ENCODE data around the gene PTPN18. TPM values are rescaled to one million over a fixed set of nuclear protein-coding genes. Genes with fewer than 3 reads are reported as not detected.

Gene PTPN18
- total and polyA plus RNA-seq, 2 donors (not counting 1 experiment from before 2014, with no cell fraction given) = 9.6 to 18.1 TPM

- H3K27me3 ChIP-seq (ENCODE audit: control insufficient read depth, insufficient read depth, low read length) = no peaks in the 10 kb centered on the region
- H3K9me3 ChIP-seq (ENCODE audit: control insufficient read depth, insufficient read depth, low read depth, low read length) = no peaks in the 10 kb centered on the region
- no peaks in the 10 kb centered on the region for H4K20me1 ChIP-seq (ENCODE audit: control insufficient read depth, extremely low read depth, insufficient read depth, low read length)
- H2AFZ ChIP-seq (ENCODE audit: low read length) = no peak overlapping the region
- H3K9ac ChIP-seq (ENCODE audit: insufficient read depth, low read length) = no peak overlapping the region
- no peaks in the 10 kb centered on the region for H3K4me1 ChIP-seq (ENCODE audit: control insufficient read depth, extremely low read depth, insufficient read depth, low read length)
- no peak for DNase-seq (ENCODE audit: low read depth in 2 of 2)
- H3K4me3 ChIP-seq (replicated peaks in 1 of 4; ENCODE audit: control extremely low read depth in 1 of 4, insufficient read depth in 1 of 4, low read depth in 3 of 4, low read length in 4 of 4) = no peak overlapping the region
- H3K36me3 ChIP-seq (ENCODE audit: control insufficient read depth, insufficient read depth, low read length) = peaks cover 3% of the 10 kb centered on the region
- no peak for TF ChIP-seq CTCF (conservative IDR thresholded peaks at IDR 0.05 in 1 of 2, IDR thresholded peaks at IDR 0.05 in 1 of 2; ENCODE audit: low read depth in 1 of 2, low read length in 2 of 2)
- no peak for TF ChIP-seq EZH2 (IDR thresholded peaks at IDR 0.05; ENCODE audit: low read length, missing control alignments)
- H3K79me2 ChIP-seq (ENCODE audit: control insufficient read depth, insufficient read depth, low read length) = no peaks in the 10 kb centered on the region
- no peak overlapping the region for H3K27ac ChIP-seq (ENCODE audit: insufficient read depth, low read length)
- H3K4me2 ChIP-seq (ENCODE audit: extremely low read depth, insufficient read depth, low read length) = no peak overlapping the region
These were observed 10.1 kb downstream of the PTPN18 start for GRCh38 chr2:130365963-130366362.

GRCh38 chr2:130366720-130367119 is 10.9 kb downstream of the PTPN18 start:
- Histone ChIP-seq H3K4me3 (replicated peaks in 1 of 4; ENCODE audit: control extremely low read depth in 1 of 4, insufficient read depth in 1 of 4, low read depth in 3 of 4, low read length in 4 of 4) (no peak overlapping the region), H3K27me3 (ENCODE audit: control insufficient read depth, insufficient read depth, low read length) (no peaks in the 10 kb centered on the region), H2AFZ (ENCODE audit: low read length) (no peak overlapping the region), H4K20me1 (ENCODE audit: control insufficient read depth, extremely low read depth, insufficient read depth, low read length) (no peaks in the 10 kb centered on the region), H3K9me3 (ENCODE audit: control insufficient read depth, insufficient read depth, low read depth, low read length) (no peaks in the 10 kb centered on the region), H3K36me3 (ENCODE audit: control insufficient read depth, insufficient read depth, low read length) (peaks cover 5% of the 10 kb centered on the region), H3K4me1 (ENCODE audit: control insufficient read depth, extremely low read depth, insufficient read depth, low read length) (peaks cover 3% of the 10 kb centered on the region), H3K79me2 (ENCODE audit: control insufficient read depth, insufficient read depth, low read length) (peaks cover 4% of the 10 kb centered on the region), H3K9ac (ENCODE audit: insufficient read depth, low read length) (no peak overlapping the region), H3K27ac (ENCODE audit: insufficient read depth, low read length) (no peak overlapping the region), H3K4me2 (ENCODE audit: extremely low read depth, insufficient read depth, low read length) (no peak overlapping the region)
- TF ChIP-seq EZH2 (IDR thresholded peaks at IDR 0.05; ENCODE audit: low read length, missing control alignments) (no peak), CTCF (conservative IDR thresholded peaks at IDR 0.05 in 1 of 2, IDR thresholded peaks at IDR 0.05 in 1 of 2; ENCODE audit: low read depth in 1 of 2, low read length in 2 of 2) (no peak)
- DNase-seq (ENCODE audit: low read depth in 2 of 2) = no peak

GRCh38 chr2:130368786-130369185 is 12.9 kb downstream of the PTPN18 start:
- peaks cover 19% of the 10 kb centered on the region for H3K79me2 ChIP-seq (ENCODE audit: control insufficient read depth, insufficient read depth, low read length)
- H3K4me1 ChIP-seq (ENCODE audit: control insufficient read depth, extremely low read depth, insufficient read depth, low read length) = peaks cover 6% of the 10 kb centered on the region
- no peak for DNase-seq (ENCODE audit: low read depth in 2 of 2)
- no peaks in the 10 kb centered on the region for H3K9me3 ChIP-seq (ENCODE audit: control insufficient read depth, insufficient read depth, low read depth, low read length)
- no peaks in the 10 kb centered on the region for H3K27me3 ChIP-seq (ENCODE audit: control insufficient read depth, insufficient read depth, low read length)
- TF ChIP-seq EZH2 (IDR thresholded peaks at IDR 0.05; ENCODE audit: low read length, missing control alignments) (no peak), CTCF (conservative IDR thresholded peaks at IDR 0.05 in 1 of 2, IDR thresholded peaks at IDR 0.05 in 1 of 2; ENCODE audit: low read depth in 1 of 2, low read length in 2 of 2) (no peak)
- no peak overlapping the region for H3K27ac ChIP-seq (ENCODE audit: insufficient read depth, low read length)
- peaks cover 5% of the 10 kb centered on the region for H3K36me3 ChIP-seq (ENCODE audit: control insufficient read depth, insufficient read depth, low read length)
- no peak overlapping the region for H3K4me2 ChIP-seq (ENCODE audit: extremely low read depth, insufficient read depth, low read length)
- no peak overlapping the region for H3K4me3 ChIP-seq (replicated peaks in 1 of 4; ENCODE audit: control extremely low read depth in 1 of 4, insufficient read depth in 1 of 4, low read depth in 3 of 4, low read length in 4 of 4)
- no peak overlapping the region for H2AFZ ChIP-seq (ENCODE audit: low read length)
- H4K20me1 ChIP-seq (ENCODE audit: control insufficient read depth, extremely low read depth, insufficient read depth, low read length) = no peaks in the 10 kb centered on the region
- no peak overlapping the region for H3K9ac ChIP-seq (ENCODE audit: insufficient read depth, low read length)
